ENCODE results near the gene UBE2F. TPM values are rescaled to one million over a fixed set of nuclear protein-coding genes. Genes with fewer than 3 reads are reported as not detected.

Gene UBE2F
- total and polyA plus RNA-seq, 12 donors: 26.8 to 101 (median 54.5) TPM

DNA sequence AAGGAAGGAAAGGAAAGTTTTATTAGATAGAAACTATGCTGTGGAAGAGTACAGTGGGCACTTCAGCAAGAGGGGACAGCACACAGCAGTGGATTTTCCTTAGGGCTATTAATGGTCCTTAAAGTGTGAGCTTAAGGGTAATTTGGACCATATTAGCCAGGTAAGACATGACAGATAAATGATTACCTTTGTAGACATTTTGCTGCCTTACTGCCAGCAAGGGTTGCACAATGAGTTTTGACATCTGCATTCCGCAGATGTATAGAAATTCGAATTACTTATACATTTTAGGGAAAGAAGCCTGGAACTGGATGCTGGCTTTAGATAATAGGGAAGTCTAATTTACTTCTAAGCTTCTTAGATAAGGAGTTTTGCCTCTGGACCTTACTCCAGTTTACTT lies 14.0 kb upstream of the UBE2F start:
- Histone ChIP-seq H3K9me3 (replicated peaks in 1 of 3) (no peaks in the 10 kb centered on the region), H3K4me3 (no peak overlapping the region), H3K27me3 (peaks cover 12% of the 10 kb centered on the region), H3K4me1 (replicated peaks in 1 of 2) (no peaks in the 10 kb centered on the region), H3K27ac (no peak overlapping the region), H3K36me3 (replicated peaks in 1 of 2) (no peaks in the 10 kb centered on the region)
- WGBS, 4 donors: 76 to 81% (median 79%) methylated on average over 2 of the region's 2 CpGs
- intact Hi-C loops (cut with DNase I): no loop called here
- no peak for DNase-seq
- TF ChIP-seq, protein P1, sequence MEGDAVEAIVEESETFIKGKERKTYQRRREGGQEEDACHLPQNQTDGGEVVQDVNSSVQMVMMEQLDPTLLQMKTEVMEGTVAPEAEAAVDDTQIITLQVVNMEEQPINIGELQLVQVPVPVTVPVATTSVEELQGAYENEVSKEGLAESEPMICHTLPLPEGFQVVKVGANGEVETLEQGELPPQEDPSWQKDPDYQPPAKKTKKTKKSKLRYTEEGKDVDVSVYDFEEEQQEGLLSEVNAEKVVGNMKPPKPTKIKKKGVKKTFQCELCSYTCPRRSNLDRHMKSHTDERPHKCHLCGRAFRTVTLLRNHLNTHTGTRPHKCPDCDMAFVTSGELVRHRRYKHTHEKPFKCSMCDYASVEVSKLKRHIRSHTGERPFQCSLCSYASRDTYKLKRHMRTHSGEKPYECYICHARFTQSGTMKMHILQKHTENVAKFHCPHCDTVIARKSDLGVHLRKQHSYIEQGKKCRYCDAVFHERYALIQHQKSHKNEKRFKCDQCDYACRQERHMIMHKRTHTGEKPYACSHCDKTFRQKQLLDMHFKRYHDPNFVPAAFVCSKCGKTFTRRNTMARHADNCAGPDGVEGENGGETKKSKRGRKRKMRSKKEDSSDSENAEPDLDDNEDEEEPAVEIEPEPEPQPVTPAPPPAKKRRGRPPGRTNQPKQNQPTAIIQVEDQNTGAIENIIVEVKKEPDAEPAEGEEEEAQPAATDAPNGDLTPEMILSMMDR (IDR thresholded peaks at IDR 0.05): no peak
- TF ChIP-seq POLR2A (IDR thresholded peaks at IDR 0.05): no peak

DNA sequence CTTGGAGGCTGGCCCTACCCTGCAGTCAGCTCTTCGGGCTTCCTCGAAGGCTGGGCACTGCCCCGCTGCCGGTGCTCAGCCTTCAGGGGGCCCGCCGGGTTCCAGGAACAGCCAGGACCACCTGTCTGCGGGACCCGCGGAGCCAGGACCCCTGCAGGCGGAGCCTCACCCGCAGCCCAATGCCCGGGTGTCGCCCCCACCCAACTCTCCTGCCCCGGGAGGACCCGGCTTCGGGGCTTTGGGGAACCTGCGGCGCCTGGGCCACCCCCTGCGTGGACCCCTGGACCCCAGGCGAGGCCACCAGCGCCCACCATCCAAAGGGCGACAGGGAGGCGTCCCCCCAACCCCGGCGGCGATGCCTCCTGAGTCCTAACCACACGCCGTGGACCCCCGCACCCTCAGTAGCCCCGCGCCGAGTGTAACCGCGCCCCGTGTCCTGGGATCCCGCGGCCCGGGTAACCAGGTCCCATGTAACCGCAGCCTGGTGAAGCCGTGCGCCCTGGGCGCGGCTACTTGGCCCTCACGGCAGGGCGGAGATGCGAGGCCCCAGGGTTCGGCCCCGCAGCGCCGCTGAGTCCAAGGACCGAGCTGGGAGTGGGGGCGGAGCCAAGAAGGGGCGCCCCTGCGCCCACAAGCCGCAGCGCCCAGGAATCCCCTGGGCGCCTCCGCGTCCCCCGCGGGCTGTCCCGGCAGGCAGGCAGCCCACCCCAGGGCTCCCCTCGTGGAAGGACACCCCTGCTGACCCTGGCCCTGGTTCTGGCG lies 11.0 kb upstream of the UBE2F start:
- no peak for DNase-seq
- Histone ChIP-seq H3K4me3 (no peak overlapping the region), H3K27me3 (peaks cover 12% of the 10 kb centered on the region), H3K27ac (no peak overlapping the region), H3K36me3 (replicated peaks in 1 of 2) (no peaks in the 10 kb centered on the region), H3K4me1 (replicated peaks in 1 of 2) (no peaks in the 10 kb centered on the region), H3K9me3 (replicated peaks in 1 of 3) (no peaks in the 10 kb centered on the region)
- WGBS, 4 donors: 6 to 12% (median 8%) methylated on average over 14 to 64 of the region's 64 CpGs
- no peak for TF ChIP-seq POLR2A (IDR thresholded peaks at IDR 0.05)
- TF ChIP-seq, protein P1 (IDR thresholded peaks at IDR 0.05): no peak
- intact Hi-C loops (cut with DNase I): no loop called here

DNA sequence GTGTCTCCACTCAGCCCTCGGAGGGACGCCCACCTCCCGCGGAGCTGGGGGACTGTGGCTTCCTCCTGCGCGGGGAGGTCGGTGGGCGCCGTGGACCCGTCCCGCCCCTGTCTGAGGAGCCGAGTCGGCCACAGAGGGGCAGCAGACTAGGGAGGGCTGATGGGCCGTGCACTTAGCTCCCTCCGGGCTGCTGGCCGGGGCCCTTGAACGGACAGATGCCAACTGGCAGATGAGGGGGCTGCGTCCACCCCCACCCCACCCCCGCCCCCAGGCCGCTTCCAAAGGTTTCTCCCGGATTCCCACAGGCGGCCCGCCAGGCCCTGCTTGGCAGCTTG lies 10.4 kb upstream of the UBE2F start:
- Histone ChIP-seq H3K27me3 (peaks cover 12% of the 10 kb centered on the region), H3K4me1 (replicated peaks in 1 of 2) (no peaks in the 10 kb centered on the region), H3K36me3 (replicated peaks in 1 of 2) (no peaks in the 10 kb centered on the region), H3K27ac (no peak overlapping the region), H3K4me3 (no peak overlapping the region), H3K9me3 (replicated peaks in 1 of 3) (no peaks in the 10 kb centered on the region)
- 18 to 47% (median 20%) methylated on average over 8 to 23 of the region's 23 CpGs; no CpG with 5 or more reads in 1 of the 4 donors for WGBS, 4 donors
- intact Hi-C loops (cut with DNase I): no loop called here
- DNase-seq: no peak
- TF ChIP-seq, protein P1 (IDR thresholded peaks at IDR 0.05): no peak
- no peak for TF ChIP-seq POLR2A (IDR thresholded peaks at IDR 0.05)

DNA sequence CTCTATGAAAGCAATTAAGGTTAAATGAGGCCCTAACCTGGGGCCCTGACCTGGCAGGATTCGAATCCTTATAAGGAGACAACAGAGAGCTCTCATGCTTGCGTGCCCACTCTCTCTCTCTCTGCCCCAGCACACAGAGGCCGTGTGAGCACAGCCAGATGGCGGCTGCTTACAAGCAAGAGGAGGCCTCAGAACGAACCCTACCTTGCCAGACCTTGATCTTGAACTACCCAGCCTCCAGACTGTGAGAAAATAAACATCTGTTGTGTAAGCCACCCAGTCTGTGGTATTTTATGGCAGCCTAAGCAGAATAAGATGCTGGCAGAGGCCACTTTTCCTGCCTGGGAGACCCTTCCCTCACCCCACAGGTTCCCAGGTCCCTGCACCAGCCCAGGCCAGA lies 5.2 kb upstream of the UBE2F start:
- Histone ChIP-seq H3K9me3 (replicated peaks in 1 of 3) (peaks cover 0 to 3% (median 0%) of the 10 kb centered on the region in 3 donors), H3K27me3 (no peaks in the 10 kb centered on the region), H3K36me3 (replicated peaks in 1 of 2) (no peaks in the 10 kb centered on the region), H3K27ac (no peak overlapping the region), H3K4me1 (replicated peaks in 1 of 2) (peaks cover 5% of the 10 kb centered on the region in 2 donors), H3K4me3 (no peak overlapping the region)
- intact Hi-C loops (cut with DNase I): no loop called here
- 80 to 100% (median 85%) methylated on average over 1 to 5 of the region's 5 CpGs for WGBS, 4 donors
- DNase-seq: no peak
- no peak for TF ChIP-seq POLR2A (IDR thresholded peaks at IDR 0.05)
- TF ChIP-seq, protein P1 (IDR thresholded peaks at IDR 0.05): no peak

Measured in adrenal gland (tissue), 12 donors.